HEK293 (cell line): ENCODE measurements around the gene SLC66A2.

Source experiments
- BCL11A ChIP-seq: fragments of 450-650 bp; formaldehyde crosslinking; IDR thresholded peaks from 2 replicates; pipeline ENCODE4 v1.5.1; 2016; ENCODE audit warnings: low read depth, missing biosample characterization, missing genetic modification characterization
- EGR2 ChIP-seq: fragments of 450-650 bp; formaldehyde crosslinking; IDR thresholded peaks from 2 replicates; pipeline ENCODE4 v1.5.1; 2016; ENCODE audit warnings: low read depth, missing biosample characterization, missing genetic modification characterization
- GLIS2 ChIP-seq: fragments of 450-650 bp; formaldehyde crosslinking; IDR thresholded peaks from 2 replicates; pipeline ENCODE4 v1.5.1; 2016; ENCODE audit warnings: missing biosample characterization, missing genetic modification characterization
- KLF1 ChIP-seq: fragments of 450-650 bp; formaldehyde crosslinking; IDR thresholded peaks from 2 replicates; pipeline ENCODE4 v1.5.1; 2016; ENCODE audit warnings: missing biosample characterization, missing genetic modification characterization
- PRDM1 ChIP-seq: fragments of 450-650 bp; formaldehyde crosslinking; IDR thresholded peaks from 2 replicates; pipeline ENCODE4; 2016; ENCODE audit warnings: missing biosample characterization, missing genetic modification characterization
- PRDM6 ChIP-seq: fragments of 450-650 bp; formaldehyde crosslinking; IDR thresholded peaks from 2 replicates; pipeline ENCODE4 v1.5.1; 2017; ENCODE audit warnings: missing biosample characterization, missing genetic modification characterization
- SCRT1 ChIP-seq: fragments of 450-650 bp; formaldehyde crosslinking; IDR thresholded peaks from 2 replicates; pipeline ENCODE4 v1.5.1; 2016; ENCODE audit warnings: missing biosample characterization, missing genetic modification characterization, borderline replicate concordance
- SETDB1 ChIP-seq: IDR thresholded peaks from one replicate; pipeline ENCODE4 v1.6.1; 2017; ENCODE audit warnings: mild to moderate bottlenecking, low read length, moderate library complexity, mixed read lengths; ENCODE audit not compliant: insufficient read length
- SP7 ChIP-seq: fragments of 450-650 bp; formaldehyde crosslinking; IDR thresholded peaks from 2 replicates; pipeline ENCODE4 v1.5.1; 2016; ENCODE audit warnings: missing biosample characterization, missing genetic modification characterization
- TRIM28 ChIP-seq: IDR thresholded peaks from 2 replicates; pipeline ENCODE4 v1.6.1; 2011; ENCODE audit warnings: low read length, control low read depth, borderline replicate concordance
- WT1 ChIP-seq: fragments of 450-650 bp; formaldehyde crosslinking; IDR thresholded peaks from 2 replicates; pipeline ENCODE4 v1.5.1; 2016; ENCODE audit warnings: missing biosample characterization, missing genetic modification characterization
- ZBTB1 ChIP-seq: fragments of 450-650 bp; formaldehyde crosslinking; IDR thresholded peaks from 2 replicates; pipeline ENCODE4 v1.5.1; 2016; ENCODE audit warnings: missing biosample characterization, missing genetic modification characterization
- ZBTB20 ChIP-seq: fragments of 450-650 bp; formaldehyde crosslinking; IDR thresholded peaks from 2 replicates; pipeline ENCODE4 v1.5.1; 2016; ENCODE audit warnings: missing biosample characterization, missing genetic modification characterization
- ZBTB44 ChIP-seq: fragments of 450-650 bp; IDR thresholded peaks from 2 replicates; pipeline ENCODE4 v1.5.1; 2018; ENCODE audit warnings: missing biosample characterization, mild to moderate bottlenecking, missing genetic modification characterization
- ZBTB8A ChIP-seq: fragments of 450-650 bp; formaldehyde crosslinking; IDR thresholded peaks from 2 replicates; pipeline ENCODE4 v1.5.1; 2016; ENCODE audit warnings: missing biosample characterization, missing genetic modification characterization
- ZFHX2 ChIP-seq: fragments of 450-650 bp; formaldehyde crosslinking; conservative IDR thresholded peaks from 2 replicates; pipeline ENCODE4 v1.5.1; 2016; ENCODE audit warnings: missing biosample characterization, missing genetic modification characterization
- ZNF146 ChIP-seq: fragments of 450-650 bp; formaldehyde crosslinking; IDR thresholded peaks from 2 replicates; pipeline ENCODE4 v1.5.1; 2016; ENCODE audit warnings: missing biosample characterization, missing genetic modification characterization
- ZNF184 ChIP-seq: fragments of 450-650 bp; IDR thresholded peaks from 2 replicates; pipeline ENCODE4 v1.5.1; 2018; ENCODE audit warnings: missing biosample characterization, mild to moderate bottlenecking, missing genetic modification characterization
- ZNF2 ChIP-seq: fragments of 450-650 bp; formaldehyde crosslinking; IDR thresholded peaks from 2 replicates; pipeline ENCODE4 v1.5.1; 2016; ENCODE audit warnings: missing biosample characterization, missing genetic modification characterization
- ZNF335 ChIP-seq: fragments of 450-650 bp; formaldehyde crosslinking; conservative IDR thresholded peaks from 2 replicates; pipeline ENCODE4 v1.5.1; 2016; ENCODE audit warnings: missing biosample characterization, missing genetic modification characterization
- ZNF354C ChIP-seq: fragments of 450-650 bp; formaldehyde crosslinking; IDR thresholded peaks from 2 replicates; pipeline ENCODE4 v1.5.1; 2016; ENCODE audit warnings: missing biosample characterization, missing genetic modification characterization, low read depth, borderline replicate concordance
- ZNF501 ChIP-seq: fragments of 450-650 bp; formaldehyde crosslinking; IDR thresholded peaks from 2 replicates; pipeline ENCODE4 v1.5.1; 2016; ENCODE audit warnings: missing biosample characterization, missing genetic modification characterization
- ZNF513 ChIP-seq: fragments of 450-650 bp; IDR thresholded peaks from 2 replicates; pipeline ENCODE4 v1.5.1; 2018; ENCODE audit warnings: missing biosample characterization, missing genetic modification characterization
- ZNF558 ChIP-seq: fragments of 450-650 bp; formaldehyde crosslinking; IDR thresholded peaks from 2 replicates; pipeline ENCODE4 v1.5.1; 2016; ENCODE audit warnings: missing biosample characterization, missing genetic modification characterization
- ZNF692 ChIP-seq: fragments of 450-650 bp; formaldehyde crosslinking; IDR thresholded peaks from 2 replicates; pipeline ENCODE4 v1.5.1; 2016; ENCODE audit warnings: missing biosample characterization, missing genetic modification characterization
- ZNF768 ChIP-seq: fragments of 450-650 bp; formaldehyde crosslinking; IDR thresholded peaks from 2 replicates; pipeline ENCODE4 v1.5.1; 2018; ENCODE audit warnings: missing biosample characterization, mild to moderate bottlenecking, missing genetic modification characterization
- TF ChIP-seq, protein P1 (sequence below): fragments of 450-650 bp; formaldehyde crosslinking; IDR thresholded peaks from 2 replicates; pipeline ENCODE4 v1.5.1; 2017; ENCODE audit warnings: missing biosample characterization, mild to moderate bottlenecking, missing genetic modification characterization, moderate library complexity
- TF ChIP-seq, protein P2 (sequence below): fragments of 450-650 bp; formaldehyde crosslinking; IDR thresholded peaks from 2 replicates; pipeline ENCODE4 v1.5.1; 2016; ENCODE audit warnings: missing biosample characterization, missing genetic modification characterization
- TF ChIP-seq, protein P3 (sequence below): fragments of 450-650 bp; formaldehyde crosslinking; IDR thresholded peaks from 2 replicates; pipeline ENCODE4 v1.5.1; 2017; ENCODE audit warnings: missing biosample characterization, missing genetic modification characterization

SLC66A2 gene

GRCh38 chr18:79965119-79965902 is 13.9 kb upstream of the SLC66A2 start (continued):
- TF ChIP-seq ZNF354C (no peak), SCRT1 (tag by site-specific recombination) (no peak), EGR2 (peak; percentile 40; the same call in 1 of the 2 replicates), ZNF501 (peak; percentile 55; the same call in 1 of the 2 replicates), KLF1 (tag by site-specific recombination) (0 out of 2 replicates have a peak, but pooled peaks have one; percentile 26), ZNF513 (no peak), ZNF768 (tag by site-specific recombination) (no peak), WT1 (tag by site-specific recombination) (peak; percentile 88), ZBTB8A (tag by site-specific recombination) (peak; percentile 57), PRDM1 (tag by site-specific recombination) (peak; percentile 48; the same call in 1 of the 2 replicates), SETDB1 (peak; percentile 41), ZFHX2 (tag by site-specific recombination) (peak; percentile 51), ZBTB20 (tag by site-specific recombination) (peak; percentile 49), ZBTB1 (tag by site-specific recombination) (no peak), ZNF692 (tag by site-specific recombination) (peak; percentile 80), GLIS2 (peak; percentile 3), ZNF335 (peak; percentile 82), ZBTB44 (tag by site-specific recombination) (peak; percentile 100), ZNF184 (tag by site-specific recombination) (0 out of 2 replicates have a peak, but pooled peaks have one; percentile 52), ZNF146 (no peak), SP7 (tag by site-specific recombination) (peak; percentile 90), ZNF558 (tag by site-specific recombination) (peak; percentile 54; the same call in 1 of the 2 replicates), PRDM6 (tag by site-specific recombination) (peak; percentile 83), BCL11A (0 out of 2 replicates have a peak, but pooled peaks have one; percentile 29), ZNF2 (tag by site-specific recombination) (no peak), TRIM28 (peak; percentile 59)
- TF ChIP-seq, protein P1, sequence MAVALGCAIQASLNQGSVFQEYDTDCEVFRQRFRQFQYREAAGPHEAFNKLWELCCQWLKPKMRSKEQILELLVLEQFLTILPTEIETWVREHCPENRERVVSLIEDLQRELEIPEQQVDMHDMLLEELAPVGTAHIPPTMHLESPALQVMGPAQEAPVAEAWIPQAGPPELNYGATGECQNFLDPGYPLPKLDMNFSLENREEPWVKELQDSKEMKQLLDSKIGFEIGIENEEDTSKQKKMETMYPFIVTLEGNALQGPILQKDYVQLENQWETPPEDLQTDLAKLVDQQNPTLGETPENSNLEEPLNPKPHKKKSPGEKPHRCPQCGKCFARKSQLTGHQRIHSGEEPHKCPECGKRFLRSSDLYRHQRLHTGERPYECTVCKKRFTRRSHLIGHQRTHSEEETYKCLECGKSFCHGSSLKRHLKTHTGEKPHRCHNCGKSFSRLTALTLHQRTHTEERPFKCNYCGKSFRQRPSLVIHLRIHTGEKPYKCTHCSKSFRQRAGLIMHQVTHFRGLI (tag by site-specific recombination): 0 out of 2 replicates have a peak, but pooled peaks have one; percentile 14
- TF ChIP-seq, protein P2, sequence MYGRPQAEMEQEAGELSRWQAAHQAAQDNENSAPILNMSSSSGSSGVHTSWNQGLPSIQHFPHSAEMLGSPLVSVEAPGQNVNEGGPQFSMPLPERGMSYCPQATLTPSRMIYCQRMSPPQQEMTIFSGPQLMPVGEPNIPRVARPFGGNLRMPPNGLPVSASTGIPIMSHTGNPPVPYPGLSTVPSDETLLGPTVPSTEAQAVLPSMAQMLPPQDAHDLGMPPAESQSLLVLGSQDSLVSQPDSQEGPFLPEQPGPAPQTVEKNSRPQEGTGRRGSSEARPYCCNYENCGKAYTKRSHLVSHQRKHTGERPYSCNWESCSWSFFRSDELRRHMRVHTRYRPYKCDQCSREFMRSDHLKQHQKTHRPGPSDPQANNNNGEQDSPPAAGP (tag by site-specific recombination): no peak
- TF ChIP-seq, protein P3, sequence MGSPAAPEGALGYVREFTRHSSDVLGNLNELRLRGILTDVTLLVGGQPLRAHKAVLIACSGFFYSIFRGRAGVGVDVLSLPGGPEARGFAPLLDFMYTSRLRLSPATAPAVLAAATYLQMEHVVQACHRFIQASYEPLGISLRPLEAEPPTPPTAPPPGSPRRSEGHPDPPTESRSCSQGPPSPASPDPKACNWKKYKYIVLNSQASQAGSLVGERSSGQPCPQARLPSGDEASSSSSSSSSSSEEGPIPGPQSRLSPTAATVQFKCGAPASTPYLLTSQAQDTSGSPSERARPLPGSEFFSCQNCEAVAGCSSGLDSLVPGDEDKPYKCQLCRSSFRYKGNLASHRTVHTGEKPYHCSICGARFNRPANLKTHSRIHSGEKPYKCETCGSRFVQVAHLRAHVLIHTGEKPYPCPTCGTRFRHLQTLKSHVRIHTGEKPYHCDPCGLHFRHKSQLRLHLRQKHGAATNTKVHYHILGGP (tag by site-specific recombination): no peak
